Sigmoid colon (tissue), 7 donors: ENCODE results near the gene ADAMTS12. TPM values are rescaled to one million over a fixed set of nuclear protein-coding genes. Genes with fewer than 3 reads are reported as not detected.

Experiments
- DNase-seq: peaks from one replicate; pipeline ENCODE4 v3.0.0-alpha.2; 2019
- H3K27ac ChIP-seq, 4 donors: fragments of 200-600 bp; sonication (generic); one replicate each; pipeline ENCODE4 v1.5.1; 2016 to 2019; ENCODE audit warnings: mild to moderate bottlenecking in 1 of 4
- H3K27me3 ChIP-seq, 3 donors: fragments of 200-600 bp; sonication (generic); one replicate each; pipeline ENCODE4 v1.5.1; 2019; ENCODE audit warnings: mild to moderate bottlenecking in 1 of 3
- H3K36me3 ChIP-seq, 4 donors: fragments of 200-600 bp; sonication (generic); one replicate each; pipeline ENCODE4 v1.5.1; 2016 to 2019
- H3K4me1 ChIP-seq, 4 donors: fragments of 200-600 bp; sonication (generic); one replicate each; pipeline ENCODE4 v1.5.1; 2017 to 2019
- H3K4me3 ChIP-seq, 4 donors: fragments of 200-600 bp; sonication (generic); one replicate each; pipeline ENCODE4 v1.5.1; 2017 to 2019; ENCODE audit warnings: mild to moderate bottlenecking in 2 of 4, moderate library complexity in 1 of 4
- H3K9me3 ChIP-seq, 4 donors: fragments of 200-600 bp in 3 of 4; sonication (generic) in 3 of 4; one replicate each; pipeline versions ENCODE4 v1.5.1 to v1.6.1; 2013 to 2019
- EP300 ChIP-seq, 4 donors: sonication (generic); formaldehyde crosslinking; IDR thresholded peaks; one replicate each; pipeline ENCODE4 v1.6.1; 2017; ENCODE audit warnings: antibody characterized with exemption in 4 of 4
- POLR2A ChIP-seq, 2 donors: fragments of 450-650 bp; IDR thresholded peaks; one replicate each; pipeline ENCODE4 v1.6.1; 2016; ENCODE audit warnings: antibody characterized with exemption in 2 of 2, mild to moderate bottlenecking in 2 of 2, moderate library complexity in 2 of 2
- POLR2AphosphoS5 ChIP-seq, 4 donors: sonication (generic); formaldehyde crosslinking; IDR thresholded peaks; one replicate each; pipeline ENCODE4 v1.6.1; 2017; ENCODE audit warnings: antibody characterized with exemption in 4 of 4
- WGBS, 2 donors: extraction: QIAGEN DNeasy Blood & Tissue Kit; methylation state at CpG; one replicate each; pipeline ENCODE4 v1.1.7; 2013; 5-methylcytosine and 5-hydroxymethylcytosine counted together
- intact Hi-C: fragments of 100-400 bp; cut with DNase I; formaldehyde crosslinking; loops from one replicate; pipeline ENCODE4 v1.15.1; 2023
- polyA plus RNA-seq, 3 donors: library from polyadenylated mRNA; stranded (reverse); fragments of 200-250 nt; gene quantifications; one replicate each; pipeline ENCODE4 v1.2.3, GENCODE V29; 2013
- total RNA-seq, 4 donors: library from RNA; depleted of rRNA; stranded (reverse); fragments of >200 nt; gene quantifications; one replicate each; pipeline ENCODE4 v1.1.0, GENCODE V29; 2016
- TF ChIP-seq, protein P1 (sequence below), 4 experiments: fragments of 450-650 bp in 3 of 4; fragments of 200-600 bp in 1 of 4; IDR thresholded peaks; one replicate each; pipeline ENCODE4 v1.5.1; 2016 to 2019; ENCODE audit warnings: antibody characterized with exemption in 4 of 4, mild to moderate bottlenecking in 3 of 4, moderate library complexity in 2 of 4
- donor health status: healthy with polysubstance abuse.
- donor health status: Bipolar disorder and iron deficiency.
- donor health status: healthy.

ADAMTS12 gene
- total and polyA plus RNA-seq, 7 donors, result 0.42 to 5.4 (median 2.7) TPM; not detected in 1

DNA sequence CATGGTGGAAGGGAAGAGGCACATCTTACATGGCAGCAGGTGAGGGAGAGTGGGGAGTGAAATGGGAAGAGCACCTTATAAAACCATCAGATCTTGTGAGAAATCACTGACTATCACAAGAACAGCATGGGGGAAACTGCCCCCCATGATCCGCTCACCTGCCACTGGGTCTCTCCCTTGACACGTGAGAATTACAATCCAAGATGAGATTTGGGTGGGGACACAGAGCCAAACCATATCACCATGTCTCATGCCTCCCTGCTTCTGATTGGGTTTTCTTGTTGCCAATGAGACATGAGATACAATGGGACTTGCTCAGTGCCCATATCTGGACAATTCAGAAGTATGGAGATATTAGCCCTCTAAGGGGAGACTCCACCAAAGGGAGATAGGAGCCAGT lies 353.6 kb downstream of the ADAMTS12 start:
- intact Hi-C loops, result no loop called here
- H3K4me3 ChIP-seq, result no peak overlapping the region
- WGBS, 2 donors, result 75 to 93% methylated on average over 2 of the region's 2 CpGs
- H3K9me3 ChIP-seq, result no peaks in the 10 kb centered on the region
- no peaks in the 10 kb centered on the region for H3K4me1 ChIP-seq
- no peaks in the 10 kb centered on the region for H3K36me3 ChIP-seq
- H3K27me3 ChIP-seq, result no peaks in the 10 kb centered on the region
- H3K27ac ChIP-seq, result no peak overlapping the region
- no peak for TF ChIP-seq POLR2AphosphoS5 (IDR thresholded peaks at IDR 0.05)
- no peak for TF ChIP-seq POLR2A (IDR thresholded peaks at IDR 0.05)
- TF ChIP-seq EP300 (IDR thresholded peaks at IDR 0.05), result no peak
- TF ChIP-seq, protein P1, sequence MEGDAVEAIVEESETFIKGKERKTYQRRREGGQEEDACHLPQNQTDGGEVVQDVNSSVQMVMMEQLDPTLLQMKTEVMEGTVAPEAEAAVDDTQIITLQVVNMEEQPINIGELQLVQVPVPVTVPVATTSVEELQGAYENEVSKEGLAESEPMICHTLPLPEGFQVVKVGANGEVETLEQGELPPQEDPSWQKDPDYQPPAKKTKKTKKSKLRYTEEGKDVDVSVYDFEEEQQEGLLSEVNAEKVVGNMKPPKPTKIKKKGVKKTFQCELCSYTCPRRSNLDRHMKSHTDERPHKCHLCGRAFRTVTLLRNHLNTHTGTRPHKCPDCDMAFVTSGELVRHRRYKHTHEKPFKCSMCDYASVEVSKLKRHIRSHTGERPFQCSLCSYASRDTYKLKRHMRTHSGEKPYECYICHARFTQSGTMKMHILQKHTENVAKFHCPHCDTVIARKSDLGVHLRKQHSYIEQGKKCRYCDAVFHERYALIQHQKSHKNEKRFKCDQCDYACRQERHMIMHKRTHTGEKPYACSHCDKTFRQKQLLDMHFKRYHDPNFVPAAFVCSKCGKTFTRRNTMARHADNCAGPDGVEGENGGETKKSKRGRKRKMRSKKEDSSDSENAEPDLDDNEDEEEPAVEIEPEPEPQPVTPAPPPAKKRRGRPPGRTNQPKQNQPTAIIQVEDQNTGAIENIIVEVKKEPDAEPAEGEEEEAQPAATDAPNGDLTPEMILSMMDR (IDR thresholded peaks at IDR 0.05), result no peak
- DNase-seq, result no peak

DNA sequence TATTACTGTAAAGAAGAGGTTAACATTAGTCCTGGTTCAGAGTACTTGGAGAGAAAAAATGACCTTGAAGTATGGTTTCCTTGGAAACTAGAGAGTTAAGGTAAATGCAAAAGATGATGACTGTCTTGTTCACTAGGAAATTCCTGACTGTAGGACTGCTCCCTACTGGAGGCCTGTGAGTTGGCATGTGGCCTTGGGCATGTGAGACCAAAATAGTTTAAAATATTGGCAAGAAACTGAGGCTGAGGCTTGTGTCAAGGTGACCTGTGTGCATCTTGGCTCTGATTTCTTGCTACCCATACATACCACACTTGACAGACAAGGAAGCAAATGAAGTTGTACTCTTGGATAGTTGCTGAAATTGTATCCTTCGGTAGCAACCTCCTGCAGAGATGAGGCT lies 354.6 kb downstream of the ADAMTS12 start:
- TF ChIP-seq, protein P1 (IDR thresholded peaks at IDR 0.05), result no peak
- TF ChIP-seq POLR2AphosphoS5 (IDR thresholded peaks at IDR 0.05), result no peak
- Histone ChIP-seq H3K36me3 (no peaks in the 10 kb centered on the region), H3K4me1 (no peaks in the 10 kb centered on the region), H3K27ac (no peak overlapping the region), H3K9me3 (no peaks in the 10 kb centered on the region), H3K4me3 (no peak overlapping the region), H3K27me3 (no peaks in the 10 kb centered on the region)
- intact Hi-C loops, result no loop called here
- DNase-seq, result no peak
- WGBS, 2 donors, result 95 to 98% methylated on average over 1 of the region's 1 CpG

DNA sequence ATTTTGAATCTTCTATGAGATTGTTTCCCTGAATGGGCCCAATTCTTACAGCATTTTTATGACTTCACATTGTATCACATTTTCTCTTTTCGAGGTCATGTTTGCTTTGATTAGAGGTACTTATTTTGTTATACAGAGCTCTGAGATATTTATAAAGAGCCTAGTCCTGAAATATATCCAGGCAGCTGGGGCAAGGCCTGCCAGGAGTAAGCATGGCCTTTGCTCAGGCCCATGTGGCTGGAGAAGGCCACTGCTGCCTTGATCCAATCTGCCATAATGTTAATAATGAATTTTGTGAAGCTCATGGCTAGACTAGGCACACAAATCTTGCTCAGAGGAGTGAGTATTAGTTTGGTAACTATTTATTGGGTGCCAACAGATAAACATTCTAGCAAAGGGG lies 355.0 kb downstream of the ADAMTS12 start:
- Histone ChIP-seq H3K9me3 (no peaks in the 10 kb centered on the region), H3K27me3 (no peaks in the 10 kb centered on the region), H3K4me3 (no peak overlapping the region), H3K27ac (no peak overlapping the region), H3K36me3 (no peaks in the 10 kb centered on the region), H3K4me1 (no peaks in the 10 kb centered on the region)
- 67 to 75% methylated on average over 1 of the region's 1 CpG for WGBS, 2 donors
- DNase-seq, result no peak
- intact Hi-C loops, result no loop called here
- no peak for TF ChIP-seq POLR2A (IDR thresholded peaks at IDR 0.05)
- TF ChIP-seq, protein P1 (IDR thresholded peaks at IDR 0.05), result no peak
- TF ChIP-seq EP300 (IDR thresholded peaks at IDR 0.05), result no peak
- no peak for TF ChIP-seq POLR2AphosphoS5 (IDR thresholded peaks at IDR 0.05)

DNA sequence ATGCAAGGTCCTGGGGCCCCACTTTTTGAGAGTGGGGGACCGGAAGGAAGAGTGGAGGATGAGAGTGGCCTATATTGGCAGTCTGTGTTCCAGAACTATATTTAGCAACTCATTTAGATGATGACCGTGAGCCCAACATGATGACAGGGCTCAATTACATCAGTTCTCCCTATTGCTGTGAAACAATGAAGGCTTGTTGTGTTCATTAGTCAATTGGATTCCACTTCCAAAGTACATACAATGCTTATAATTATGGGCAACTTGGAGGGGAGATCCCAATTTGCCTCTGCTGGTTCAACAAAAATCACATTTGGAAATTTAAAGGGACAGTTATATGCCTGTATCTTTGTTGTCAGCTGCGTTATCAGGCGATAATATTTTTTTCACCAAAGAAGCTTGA lies 360.0 kb downstream of the ADAMTS12 start:
- H3K27me3 ChIP-seq, result no peaks in the 10 kb centered on the region
- H3K36me3 ChIP-seq, result no peaks in the 10 kb centered on the region
- TF ChIP-seq EP300 (IDR thresholded peaks at IDR 0.05), result no peak
- no peak for TF ChIP-seq POLR2A (IDR thresholded peaks at IDR 0.05)
- TF ChIP-seq, protein P1 (IDR thresholded peaks at IDR 0.05), result no peak
- no peak for TF ChIP-seq POLR2AphosphoS5 (IDR thresholded peaks at IDR 0.05)
- no peak for DNase-seq
- intact Hi-C loops, result no loop called here
- no peaks in the 10 kb centered on the region for H3K9me3 ChIP-seq
- no peaks in the 10 kb centered on the region for H3K4me1 ChIP-seq
- no peak overlapping the region for H3K27ac ChIP-seq
- 69 to 71% methylated on average over 4 of the region's 4 CpGs for WGBS, 2 donors
- H3K4me3 ChIP-seq, result no peak overlapping the region

DNA sequence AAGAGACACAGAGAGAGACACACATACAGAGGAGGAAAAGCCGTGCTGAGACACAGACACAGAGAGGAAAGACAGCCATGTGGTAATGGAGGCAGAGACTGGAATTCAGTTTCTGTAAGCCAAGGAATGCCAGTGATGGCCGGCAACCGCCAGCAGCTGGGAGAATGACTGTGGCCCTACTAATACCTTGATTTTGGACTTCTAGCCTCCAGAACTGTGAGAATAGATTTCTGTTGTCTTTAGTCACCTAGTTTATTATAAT lies 360.8 kb downstream of the ADAMTS12 start:
- 86 to 93% methylated on average over 3 of the region's 3 CpGs for WGBS, 2 donors
- DNase-seq, result no peak

More for the DNA sequence above, 360.8 kb downstream of the ADAMTS12 start:
- TF ChIP-seq POLR2AphosphoS5 (IDR thresholded peaks at IDR 0.05) (no peak), POLR2A (IDR thresholded peaks at IDR 0.05) (no peak), EP300 (IDR thresholded peaks at IDR 0.05) (no peak)
- TF ChIP-seq, protein P1 (IDR thresholded peaks at IDR 0.05), result no peak
- Histone ChIP-seq H3K4me3 (no peak overlapping the region), H3K9me3 (no peaks in the 10 kb centered on the region), H3K4me1 (no peaks in the 10 kb centered on the region), H3K36me3 (no peaks in the 10 kb centered on the region), H3K27ac (no peak overlapping the region), H3K27me3 (no peaks in the 10 kb centered on the region)
- intact Hi-C loops, result no loop called here
